GM19099 (cell line): ENCODE results near the gene GNG8.

Experiments
- POLR2A ChIP-seq: IDR thresholded peaks from 3 replicates; pipeline ENCODE4 v1.6.1; 2011; ENCODE audit warnings: low read depth; ENCODE audit not compliant: insufficient read length; ENCODE audit errors: extremely low read depth

The GNG8 gene

DNA sequence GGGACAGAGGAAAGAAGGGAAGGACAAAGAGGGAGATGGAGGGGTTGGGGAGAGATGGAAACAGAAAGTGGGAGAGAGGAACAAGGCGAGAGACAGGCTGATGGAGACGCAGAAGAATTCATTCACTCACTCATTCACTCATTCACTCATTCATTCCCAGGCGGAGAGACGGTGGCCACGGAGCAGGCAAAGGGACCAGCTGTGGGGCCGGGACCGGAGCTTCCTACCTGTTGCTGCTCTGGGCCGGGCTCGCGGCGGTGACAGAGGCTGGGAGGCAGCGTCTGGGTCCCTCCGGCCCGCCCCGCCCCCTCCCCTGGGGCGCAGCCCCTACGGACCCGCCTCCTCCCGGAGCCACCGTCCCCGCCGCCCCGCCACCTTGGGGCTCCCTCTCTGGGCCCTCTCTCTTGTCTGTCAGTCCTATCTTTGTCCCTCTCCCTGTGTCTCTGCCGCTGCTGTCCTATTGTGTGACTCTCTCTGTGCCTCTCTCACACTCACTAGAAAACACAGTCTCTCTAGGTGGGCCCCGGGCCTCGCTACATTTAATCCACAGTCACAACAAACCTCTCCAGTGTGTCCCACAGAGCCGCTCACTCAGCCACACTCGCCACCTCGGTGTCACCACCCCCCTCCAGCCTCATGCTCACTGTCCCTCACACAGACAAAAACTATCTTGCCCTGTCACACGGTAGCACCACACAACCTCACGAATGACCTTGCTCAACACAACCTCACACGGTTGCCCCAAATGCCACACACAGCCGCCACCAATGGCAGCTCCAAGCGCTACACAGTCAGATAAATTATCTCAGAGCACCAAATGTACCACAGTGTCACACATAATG lies at the start of gene GNG8:
TSS of gene GNG8 (minus strand) at position 283 of the 842 bp plus-strand sequence. CDS start 1,520 bp downstream, outside the sequence.
- TF ChIP-seq POLR2A = no peak

DNA sequence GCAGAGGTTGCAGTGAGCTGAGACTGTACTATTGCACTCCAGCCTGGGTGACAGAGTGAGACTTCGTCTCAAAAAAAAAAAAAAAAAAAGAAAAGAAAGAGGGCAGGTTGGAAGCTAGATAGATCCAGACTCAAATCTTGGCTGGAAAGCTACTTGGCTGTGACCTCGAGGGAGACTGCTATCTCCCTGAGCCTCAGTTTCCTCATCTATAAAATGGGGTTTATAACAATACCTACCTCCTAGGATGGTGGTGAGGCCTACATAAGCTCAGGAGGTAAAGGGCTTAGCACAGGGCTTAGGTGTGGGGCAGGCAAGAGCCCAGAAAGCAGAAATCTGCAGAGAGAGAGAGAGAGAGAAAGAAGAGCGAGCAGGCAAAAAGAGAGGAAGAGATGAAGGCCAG lies 49.2 kb upstream of the GNG8 start:
- no peak for TF ChIP-seq POLR2A

DNA sequence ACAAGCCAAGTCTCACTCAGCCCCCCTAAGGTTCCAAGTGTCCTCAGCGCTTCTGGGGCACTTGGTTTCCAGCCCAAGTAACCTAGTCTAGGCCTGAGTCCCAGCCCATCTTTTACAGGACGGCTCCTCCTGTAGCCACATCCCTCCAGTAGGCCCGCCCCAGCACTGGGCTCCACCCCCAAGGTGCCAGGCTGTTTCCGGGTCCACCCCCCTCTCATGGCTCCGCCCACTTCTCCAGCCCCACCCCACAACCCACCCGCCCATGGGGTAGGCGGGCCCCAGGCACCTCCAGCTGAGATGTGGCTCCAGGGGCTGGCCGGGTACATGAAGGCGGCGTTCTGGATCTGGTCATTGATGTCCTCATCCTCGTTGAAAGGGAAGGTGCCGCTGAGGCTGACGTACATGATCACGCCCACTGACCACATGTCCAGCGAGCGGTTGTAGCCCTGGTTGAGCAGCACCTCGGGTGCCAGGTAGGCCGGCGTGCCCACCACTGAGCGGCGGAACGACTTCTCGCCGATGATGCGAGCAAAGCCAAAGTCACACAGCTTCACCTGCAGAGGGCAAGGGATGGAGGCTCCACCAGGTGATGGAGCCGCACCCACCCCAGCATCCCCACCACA lies 42.2 kb upstream of the GNG8 start:
- TF ChIP-seq POLR2A = no peak

DNA sequence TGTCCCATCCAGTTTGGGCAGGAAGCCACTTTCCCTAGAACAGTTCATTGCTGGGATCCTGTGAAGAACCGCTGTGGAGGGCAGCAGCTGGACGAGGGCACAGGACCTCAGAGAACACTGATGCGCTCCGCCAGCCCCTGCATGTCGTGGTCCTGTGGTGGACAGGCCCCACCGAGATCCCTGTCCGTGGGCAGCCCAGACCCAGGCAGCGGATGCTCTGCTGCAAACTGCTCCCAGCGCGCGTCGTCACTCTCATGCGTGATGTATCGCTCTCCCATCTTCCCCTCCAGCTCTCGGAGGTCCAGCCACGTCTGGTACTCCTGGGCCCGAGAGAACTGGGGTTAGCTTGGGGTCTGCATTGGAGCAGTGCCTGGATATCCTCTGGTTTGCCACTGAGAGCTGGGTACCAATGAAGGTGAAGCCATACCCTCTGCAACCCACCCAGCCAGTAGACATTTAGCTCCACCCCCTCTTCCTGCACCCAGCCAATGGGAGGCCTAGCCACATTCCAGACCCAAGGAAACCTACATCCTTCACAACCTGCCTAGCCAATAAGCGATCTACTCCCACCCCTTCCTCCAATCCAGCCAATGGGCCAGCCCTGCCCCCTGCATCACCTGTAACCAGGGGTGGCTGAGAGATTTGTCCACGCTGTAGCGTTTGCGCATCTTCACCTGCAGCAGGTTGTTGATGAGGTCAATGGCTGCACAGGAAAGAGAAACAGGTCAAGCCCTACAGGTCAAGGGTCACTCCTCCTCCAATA lies 38.6 kb upstream of the GNG8 start:
- no peak for TF ChIP-seq POLR2A

DNA sequence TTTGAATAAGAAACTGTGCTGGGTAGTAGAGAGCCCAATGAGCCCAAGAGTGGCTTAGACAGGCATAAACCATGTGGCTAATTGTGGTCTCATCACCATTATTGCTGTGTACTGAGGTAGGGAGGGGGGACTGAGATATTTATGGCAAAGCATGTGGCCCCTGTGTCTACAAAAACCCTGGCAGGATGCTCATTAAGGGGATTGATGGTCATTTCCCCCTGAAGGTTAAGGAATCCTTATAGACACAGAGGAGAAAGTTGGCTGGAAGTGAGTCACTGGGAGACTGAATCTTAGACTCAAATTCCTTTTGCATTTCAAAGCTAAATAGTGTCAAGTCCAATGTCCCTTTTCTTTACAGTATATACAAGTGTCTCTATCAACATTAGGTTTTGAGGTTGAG lies 34.8 kb upstream of the GNG8 start:
- no peak for TF ChIP-seq POLR2A

DNA sequence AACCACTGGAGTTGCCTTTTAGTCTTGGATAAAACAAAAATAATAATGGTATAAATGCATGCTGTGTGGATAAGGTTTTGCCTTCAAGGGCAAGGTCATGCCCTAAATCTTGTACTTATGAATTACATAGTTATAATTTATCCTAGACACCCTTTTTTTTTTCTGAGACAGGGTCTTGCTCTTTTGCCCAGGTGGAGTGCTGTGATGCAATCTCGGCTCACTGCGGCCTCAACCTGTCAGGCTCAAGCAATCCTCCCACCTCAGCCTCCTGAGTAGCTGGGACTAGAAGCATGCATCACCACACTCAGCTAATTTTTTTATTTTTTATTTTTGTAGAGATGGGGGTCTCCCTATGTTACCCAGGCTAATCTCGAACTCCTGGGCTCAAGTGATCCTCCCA lies 32.7 kb upstream of the GNG8 start:
- TF ChIP-seq POLR2A = no peak

DNA sequence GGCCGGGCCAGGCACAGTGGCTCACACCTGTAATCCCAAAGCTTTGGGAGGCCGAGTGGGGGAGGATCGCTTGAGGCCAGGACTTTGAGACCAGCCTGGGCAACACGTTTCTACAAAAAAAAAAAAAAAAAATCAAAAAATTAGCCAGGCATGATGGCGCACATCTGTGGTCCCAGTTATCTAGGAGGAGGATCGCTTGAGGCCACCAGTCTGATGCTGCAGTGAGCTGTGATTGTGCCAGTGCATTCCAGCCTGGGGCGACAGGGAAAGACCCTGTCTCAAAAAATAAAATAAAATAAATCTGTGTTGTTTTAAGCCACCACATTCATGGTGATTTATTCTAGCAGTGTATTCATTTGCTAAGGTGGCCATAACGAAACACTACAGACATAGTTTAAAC lies 29.1 kb upstream of the GNG8 start:
- no peak for TF ChIP-seq POLR2A

DNA sequence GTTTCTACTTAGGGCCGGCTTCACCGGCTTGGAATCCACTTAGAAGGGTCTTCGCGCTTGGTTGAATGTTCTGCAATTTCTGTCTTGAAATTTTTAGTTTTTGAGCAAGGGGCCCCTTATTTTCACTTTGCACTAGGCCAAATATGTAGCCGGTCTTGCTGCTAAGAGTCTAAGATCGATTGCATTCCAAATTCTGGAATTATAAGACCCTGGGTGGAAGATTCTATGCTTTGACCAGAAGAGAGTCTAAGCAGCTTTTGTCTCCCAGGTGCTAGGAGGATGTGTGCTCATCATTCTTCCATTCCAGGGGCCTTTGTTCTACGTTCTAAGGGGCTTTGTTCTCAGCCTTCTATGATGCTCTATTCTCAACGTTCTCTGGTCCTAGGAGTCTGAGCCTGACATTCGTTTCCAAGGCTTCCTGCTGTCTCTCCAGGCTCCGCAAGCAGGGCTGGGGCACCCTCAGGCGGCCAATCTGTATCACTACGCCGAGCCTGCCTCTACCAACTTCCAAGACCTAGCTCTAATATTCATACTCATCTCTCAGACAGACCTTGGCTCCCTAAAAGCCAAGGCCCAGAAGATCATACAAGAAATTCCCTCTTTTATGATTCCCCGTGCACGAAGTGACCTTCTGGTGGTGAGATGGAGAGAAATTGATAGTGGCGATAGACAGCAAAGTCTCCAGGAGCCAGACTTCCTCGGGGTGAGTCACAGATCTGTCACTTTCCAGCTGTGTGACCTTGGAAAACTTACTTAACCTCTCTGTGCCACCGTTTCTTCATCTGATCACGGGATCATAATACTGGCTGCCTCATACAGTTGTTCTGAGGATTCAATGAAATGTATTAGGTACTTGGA lies 26.0 kb upstream of the GNG8 start:
- no peak for TF ChIP-seq POLR2A

DNA sequence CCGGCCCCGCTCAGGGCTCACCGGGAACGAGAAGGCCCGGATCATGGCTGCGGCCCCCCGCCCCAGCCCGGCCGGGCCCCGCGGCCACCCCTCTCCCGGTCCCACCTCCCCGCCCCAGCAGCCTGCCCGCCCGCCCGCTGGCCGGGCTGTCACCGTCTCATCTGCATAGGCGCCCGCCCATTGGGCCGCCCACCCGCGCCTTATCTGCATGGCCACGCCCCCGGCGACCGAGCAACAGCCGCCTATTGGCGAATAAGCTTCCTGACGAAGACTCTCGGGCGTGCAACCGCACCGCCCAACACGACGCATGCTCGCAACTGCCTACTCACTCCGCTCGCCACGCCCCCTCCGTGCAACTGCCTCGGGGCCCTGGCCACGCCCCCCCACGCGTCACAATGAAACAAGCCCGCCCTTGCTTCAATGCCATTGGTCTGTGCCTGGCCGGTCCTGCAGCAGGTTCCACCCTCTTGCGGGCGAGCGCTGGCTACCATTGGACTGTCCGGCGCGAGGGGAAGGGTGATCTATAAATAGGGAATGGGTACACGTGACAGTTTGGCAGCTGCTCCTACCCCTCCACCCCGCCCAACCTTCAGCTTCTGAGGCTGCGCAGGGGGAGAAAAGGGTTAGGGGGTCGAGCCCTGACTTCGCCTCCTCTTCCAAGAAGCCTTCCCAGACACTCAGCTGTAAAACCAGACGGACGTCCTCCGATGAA lies 25.2 kb upstream of the GNG8 start, which contains the start of gene DACT3:
TSS of gene DACT3 (minus strand) at position 163 of the 712 bp plus-strand sequence. CDS start at position 45, 118 bp downstream.
- no peak for TF ChIP-seq POLR2A

DNA sequence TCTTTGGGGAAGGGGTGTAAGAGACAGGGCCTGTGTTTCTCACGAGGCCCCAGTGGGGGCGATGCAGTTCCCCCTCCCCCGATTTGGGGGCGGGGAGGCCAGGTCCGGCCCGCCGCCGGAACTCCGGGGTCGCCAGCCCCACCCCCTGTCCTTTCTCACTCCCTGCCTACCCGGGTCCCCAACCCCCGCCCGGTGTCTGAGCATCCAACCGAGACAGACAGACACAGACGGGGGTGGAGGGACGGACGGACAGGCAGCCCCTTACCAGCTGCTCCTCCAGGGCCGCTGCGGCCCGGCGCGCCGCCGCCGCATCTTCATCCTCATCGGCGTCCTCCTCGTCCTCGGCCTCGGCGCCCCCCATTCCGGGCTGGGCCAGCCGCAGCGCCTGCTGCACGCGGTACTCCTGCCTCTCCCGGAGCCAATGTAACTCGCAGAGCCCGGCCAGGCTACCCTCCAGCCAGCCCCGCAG lies 24.6 kb upstream of the GNG8 start:
- TF ChIP-seq POLR2A = no peak

DNA sequence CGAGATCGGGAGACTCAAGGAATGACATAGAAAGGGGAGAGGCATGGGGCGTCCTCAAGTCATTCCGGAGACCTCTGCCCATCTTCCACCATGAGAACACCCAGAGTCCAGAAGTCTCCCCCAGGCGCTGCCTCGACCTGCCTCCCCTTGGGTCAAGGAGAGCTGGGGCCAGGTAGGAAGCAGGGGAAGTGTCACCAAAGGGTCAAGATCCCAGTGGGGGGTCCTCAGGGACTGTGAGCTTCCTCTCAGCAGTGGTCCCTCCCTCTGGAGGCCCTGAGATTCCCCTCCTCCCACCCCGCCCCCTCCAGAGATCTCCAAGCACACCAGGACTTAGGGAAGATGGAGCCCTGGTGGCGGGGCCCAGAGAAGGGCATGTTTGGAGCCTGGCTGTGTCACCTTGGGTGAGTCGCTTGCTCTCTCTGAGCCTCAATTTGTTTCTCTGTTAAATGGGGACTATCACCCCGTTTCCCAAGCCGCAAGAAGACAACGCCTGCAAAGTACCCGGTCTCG lies 24.1 kb upstream of the GNG8 start:
- no peak for TF ChIP-seq POLR2A

DNA sequence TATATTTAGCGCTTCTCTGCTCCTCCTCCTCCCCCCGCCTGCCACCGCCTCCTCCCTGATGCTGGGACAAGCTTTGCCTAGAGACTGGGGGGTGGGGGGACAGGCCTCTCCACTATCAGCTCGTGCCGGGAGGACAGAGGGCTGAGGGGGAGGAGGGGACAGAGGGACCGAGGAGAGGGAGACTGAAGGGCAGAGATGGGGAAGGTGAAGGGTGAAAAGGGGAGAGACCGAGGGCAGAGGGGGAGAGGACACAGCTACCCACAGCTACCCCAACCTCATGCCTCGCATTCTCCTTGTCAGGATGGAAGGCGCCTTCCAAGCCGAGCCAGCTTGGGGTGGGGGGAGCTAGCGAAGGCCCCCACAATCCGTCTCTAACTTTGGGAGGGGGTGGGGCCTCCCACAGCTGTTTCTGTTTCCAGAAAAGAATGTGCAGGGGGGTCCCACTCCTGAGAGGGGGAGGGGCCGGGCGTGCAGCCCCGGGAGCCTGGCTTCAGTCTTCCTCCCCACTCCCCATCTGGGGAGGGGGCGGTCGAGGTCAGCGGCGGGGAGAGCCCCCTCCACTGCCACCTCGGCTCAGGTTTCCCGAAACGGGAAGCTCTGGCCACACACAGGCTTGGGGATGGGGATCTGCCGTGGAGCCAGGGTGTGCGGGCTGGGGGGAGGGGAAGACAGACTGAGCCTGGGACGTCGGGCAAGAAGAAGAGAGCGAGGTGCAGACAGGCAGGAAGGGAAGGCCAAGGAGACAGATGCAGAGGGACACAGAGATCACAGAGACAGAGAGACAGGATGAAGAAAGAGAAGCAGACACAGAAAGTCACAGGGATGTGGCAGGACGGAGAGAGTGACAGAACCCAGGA lies 23.4 kb upstream of the GNG8 start:
- TF ChIP-seq POLR2A = no peak

DNA sequence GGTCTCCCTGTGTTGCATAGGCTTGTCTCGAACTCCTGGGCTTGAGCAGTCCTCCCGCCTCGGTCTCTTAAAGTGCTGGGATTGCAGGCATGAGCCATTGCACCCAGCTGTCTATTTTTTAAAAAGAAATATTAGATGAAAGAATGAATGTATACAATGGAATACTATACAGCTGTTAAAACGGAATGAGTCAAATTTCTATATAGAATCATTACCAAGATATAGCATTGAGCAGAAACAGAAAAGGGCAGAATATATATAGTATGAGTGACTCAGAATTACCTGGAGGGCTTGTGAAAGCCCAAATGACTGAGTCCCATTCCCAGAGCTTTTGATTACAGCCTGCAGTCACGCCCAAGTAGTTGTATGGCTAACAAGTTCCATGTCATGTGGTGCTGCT lies 20.5 kb upstream of the GNG8 start:
- no peak for TF ChIP-seq POLR2A
